KMS-11 (cell line): Measurements from ENCODE around the gene DDRGK1.

Source experiments
- H2AFZ ChIP-seq: fragments of 200-600 bp; sonication (generic); 2 replicates; pipeline ENCODE4 v1.6.1; 2016; ENCODE audit warnings: antibody characterized with exemption, mixed run types, low read depth
- H3K27ac ChIP-seq: fragments of 200-600 bp; sonication (generic); 2 replicates; pipeline ENCODE4 v1.6.1; 2016; ENCODE audit warnings: mild to moderate bottlenecking, mixed run types
- H3K27me3 ChIP-seq: fragments of 200-600 bp; sonication (generic); 2 replicates; pipeline ENCODE4 v1.6.1; 2017; ENCODE audit warnings: mild to moderate bottlenecking, low read depth, mixed run types, moderate library complexity; ENCODE audit not compliant: insufficient read depth
- H3K36me3 ChIP-seq: fragments of 200-600 bp; sonication (generic); 2 replicates; pipeline ENCODE4 v1.6.1; 2017; ENCODE audit warnings: mild to moderate bottlenecking, mixed run types; ENCODE audit not compliant: insufficient read depth
- H3K4me1 ChIP-seq: fragments of 200-600 bp; sonication (generic); 2 replicates; pipeline ENCODE4 v1.6.1; 2016; ENCODE audit warnings: mild to moderate bottlenecking, low read depth, mixed run types; ENCODE audit not compliant: poor library complexity, severe bottlenecking
- H3K4me2 ChIP-seq: fragments of 200-600 bp; sonication (generic); 2 replicates; pipeline ENCODE4 v1.7.0; 2016; ENCODE audit warnings: mild to moderate bottlenecking, mixed run types
- H3K4me3 ChIP-seq: fragments of 200-600 bp; sonication (generic); IDR thresholded peaks from 2 replicates; pipeline ENCODE4 v1.6.1; 2017; ENCODE audit warnings: low read depth, low read length, mixed read lengths; ENCODE audit not compliant: insufficient read depth
- H3K79me2 ChIP-seq: fragments of 200-600 bp; sonication (generic); 2 replicates; pipeline ENCODE4 v1.6.1; 2016; ENCODE audit warnings: low read depth, mixed run types; ENCODE audit not compliant: insufficient read depth
- H3K9ac ChIP-seq: fragments of 200-600 bp; sonication (generic); 2 replicates; pipeline ENCODE4 v1.6.1; 2016; ENCODE audit warnings: mild to moderate bottlenecking, mixed run types
- H4K20me1 ChIP-seq: fragments of 200-600 bp; sonication (generic); 2 replicates; pipeline ENCODE4 v1.6.1; 2016; ENCODE audit warnings: mild to moderate bottlenecking, mixed run types; ENCODE audit not compliant: insufficient read depth
- TF ChIP-seq, protein P1 (sequence below): fragments of 200-600 bp; sonication (generic); conservative IDR thresholded peaks from 2 replicates; pipeline ENCODE4 v1.6.1; 2017; ENCODE audit warnings: low read depth, mild to moderate bottlenecking, antibody characterized with exemption, low read length, moderate library complexity, mixed read lengths

The DDRGK1 gene

DNA sequence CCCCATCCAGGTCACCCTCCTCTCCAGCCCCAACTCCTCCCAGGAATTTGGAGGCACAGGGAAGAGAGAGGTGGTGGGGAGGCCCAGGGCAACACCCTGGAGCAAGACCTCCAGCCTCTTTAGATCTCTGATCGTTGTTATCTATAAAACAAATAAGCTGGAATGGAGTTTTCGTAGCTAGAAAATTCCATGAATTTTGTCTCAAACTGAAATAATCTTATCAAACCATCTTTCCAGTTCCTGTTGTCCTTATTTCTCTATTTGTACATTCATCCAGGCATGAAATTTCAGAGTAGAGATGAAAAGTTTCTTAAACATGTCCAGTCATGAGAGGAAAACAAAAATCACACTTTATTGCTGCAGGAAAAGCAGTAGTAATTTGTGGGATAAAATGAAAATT, 40.7 kb upstream of the DDRGK1 start:
- no peak overlapping the region for H3K27ac ChIP-seq
- H4K20me1 ChIP-seq: no peaks in the 10 kb centered on the region
- no peak overlapping the region for H3K9ac ChIP-seq
- H3K79me2 ChIP-seq: no peaks in the 10 kb centered on the region
- H3K36me3 ChIP-seq: no peaks in the 10 kb centered on the region
- TF ChIP-seq, protein P1, sequence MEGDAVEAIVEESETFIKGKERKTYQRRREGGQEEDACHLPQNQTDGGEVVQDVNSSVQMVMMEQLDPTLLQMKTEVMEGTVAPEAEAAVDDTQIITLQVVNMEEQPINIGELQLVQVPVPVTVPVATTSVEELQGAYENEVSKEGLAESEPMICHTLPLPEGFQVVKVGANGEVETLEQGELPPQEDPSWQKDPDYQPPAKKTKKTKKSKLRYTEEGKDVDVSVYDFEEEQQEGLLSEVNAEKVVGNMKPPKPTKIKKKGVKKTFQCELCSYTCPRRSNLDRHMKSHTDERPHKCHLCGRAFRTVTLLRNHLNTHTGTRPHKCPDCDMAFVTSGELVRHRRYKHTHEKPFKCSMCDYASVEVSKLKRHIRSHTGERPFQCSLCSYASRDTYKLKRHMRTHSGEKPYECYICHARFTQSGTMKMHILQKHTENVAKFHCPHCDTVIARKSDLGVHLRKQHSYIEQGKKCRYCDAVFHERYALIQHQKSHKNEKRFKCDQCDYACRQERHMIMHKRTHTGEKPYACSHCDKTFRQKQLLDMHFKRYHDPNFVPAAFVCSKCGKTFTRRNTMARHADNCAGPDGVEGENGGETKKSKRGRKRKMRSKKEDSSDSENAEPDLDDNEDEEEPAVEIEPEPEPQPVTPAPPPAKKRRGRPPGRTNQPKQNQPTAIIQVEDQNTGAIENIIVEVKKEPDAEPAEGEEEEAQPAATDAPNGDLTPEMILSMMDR: no peak
- no peaks in the 10 kb centered on the region for H3K27me3 ChIP-seq
- H3K4me3 ChIP-seq: no peak overlapping the region
- H2AFZ ChIP-seq: no peak overlapping the region
- no peaks in the 10 kb centered on the region for H3K4me1 ChIP-seq
- no peak overlapping the region for H3K4me2 ChIP-seq

DNA sequence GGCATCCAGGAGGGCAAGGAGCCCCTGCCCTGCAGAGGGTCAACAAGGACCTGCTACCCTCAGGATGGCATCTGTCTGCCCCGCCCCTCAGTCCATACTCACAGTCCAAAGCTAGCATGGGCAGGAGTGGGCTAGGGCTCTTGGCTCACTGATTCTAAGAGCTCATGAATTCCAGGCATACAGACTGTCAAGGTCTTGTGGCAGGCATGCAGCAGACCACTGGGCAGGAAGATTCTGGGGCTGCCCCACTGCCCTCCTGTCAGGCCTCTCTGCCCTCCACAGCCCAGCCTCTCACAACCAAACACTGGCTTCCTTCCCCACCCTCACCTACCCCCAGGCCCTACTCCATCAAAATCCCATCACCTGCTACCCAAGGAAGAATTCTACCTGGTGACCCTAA, 40.1 kb upstream of the DDRGK1 start:
- Histone ChIP-seq H4K20me1 (no peaks in the 10 kb centered on the region), H3K4me2 (no peak overlapping the region), H3K4me1 (no peaks in the 10 kb centered on the region), H3K4me3 (no peak overlapping the region), H3K27ac (no peak overlapping the region), H3K36me3 (no peaks in the 10 kb centered on the region), H2AFZ (no peak overlapping the region), H3K9ac (no peak overlapping the region), H3K27me3 (no peaks in the 10 kb centered on the region), H3K79me2 (no peaks in the 10 kb centered on the region)
- TF ChIP-seq, protein P1: no peak

DNA sequence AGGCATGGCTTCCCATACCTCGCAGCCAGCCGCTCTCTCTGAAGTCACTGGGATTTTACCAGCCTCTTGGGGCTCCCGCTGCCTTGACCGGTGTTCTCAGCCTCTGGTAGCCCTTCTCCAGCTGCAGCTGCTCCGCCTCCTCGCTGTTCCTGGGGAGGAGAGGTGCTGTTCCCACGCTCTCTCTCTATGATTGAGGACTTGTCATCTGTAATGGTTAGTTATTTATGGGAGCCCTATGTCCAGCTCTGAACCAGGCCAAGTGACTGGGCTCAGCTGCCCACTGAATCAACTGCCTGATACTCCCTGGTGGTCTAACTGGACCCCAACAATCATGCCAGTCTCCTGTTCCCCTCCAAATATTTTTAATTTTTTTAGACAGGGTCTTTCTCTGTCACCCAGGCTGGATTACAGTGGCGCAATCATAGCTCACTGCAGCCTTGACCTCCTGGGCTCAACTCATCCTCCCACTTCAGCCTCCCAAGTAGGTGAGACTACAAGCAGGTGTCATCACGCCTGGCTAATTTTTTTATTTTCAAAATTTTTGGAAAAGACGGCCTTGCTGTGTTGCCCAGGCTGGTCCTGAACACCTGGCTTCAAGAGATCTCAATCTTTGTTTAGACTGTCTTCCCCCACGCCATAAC, 39.4 kb upstream of the DDRGK1 start:
- no peaks in the 10 kb centered on the region for H4K20me1 ChIP-seq
- H3K9ac ChIP-seq: no peak overlapping the region
- no peak overlapping the region for H2AFZ ChIP-seq
- no peaks in the 10 kb centered on the region for H3K36me3 ChIP-seq
- TF ChIP-seq, protein P1: no peak
- H3K27ac ChIP-seq: no peak overlapping the region
- H3K4me2 ChIP-seq: no peak overlapping the region
- H3K4me1 ChIP-seq: no peaks in the 10 kb centered on the region
- H3K79me2 ChIP-seq: no peaks in the 10 kb centered on the region
- no peaks in the 10 kb centered on the region for H3K27me3 ChIP-seq
- H3K4me3 ChIP-seq: no peak overlapping the region

DNA sequence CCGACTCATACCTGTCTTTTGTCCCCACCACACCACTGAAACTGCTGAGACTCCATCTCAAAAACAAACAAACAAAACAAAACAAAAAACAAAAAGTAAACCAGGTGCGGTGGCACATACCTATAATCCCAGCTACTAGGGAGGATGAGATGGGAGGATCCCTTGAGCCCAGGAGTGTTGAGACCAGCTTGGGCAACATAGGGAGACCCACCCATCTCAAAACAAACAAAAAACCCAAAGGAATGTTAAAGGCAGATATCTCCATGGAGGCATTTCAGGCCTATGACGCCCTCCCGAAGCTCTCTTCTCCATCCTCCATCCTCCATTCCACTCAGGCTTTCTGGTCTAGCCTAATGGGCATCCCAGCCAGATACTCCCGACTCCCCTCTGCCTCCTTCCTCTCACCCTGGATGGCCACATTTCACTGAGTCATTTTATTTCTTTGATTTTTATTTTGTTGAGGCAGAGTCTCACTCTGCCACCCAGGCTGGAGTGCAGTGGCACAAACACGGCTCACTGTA, 37.8 kb upstream of the DDRGK1 start:
- H3K9ac ChIP-seq: no peak overlapping the region
- no peaks in the 10 kb centered on the region for H3K27me3 ChIP-seq
- H3K4me3 ChIP-seq: no peak overlapping the region
- H4K20me1 ChIP-seq: no peaks in the 10 kb centered on the region
- H3K4me1 ChIP-seq: no peaks in the 10 kb centered on the region
- H2AFZ ChIP-seq: no peak overlapping the region
- H3K27ac ChIP-seq: no peak overlapping the region
- no peak overlapping the region for H3K4me2 ChIP-seq
- no peaks in the 10 kb centered on the region for H3K36me3 ChIP-seq
- no peaks in the 10 kb centered on the region for H3K79me2 ChIP-seq
- TF ChIP-seq, protein P1: no peak
